Retinal pigment epithelial cell (primary cell): ENCODE measurements around the gene WASHC1.
"Not testable (repeated sequence)": the region's sequence is repeated elsewhere in the genome, so short reads cannot be mapped to it uniquely, and the experiment has no call there.

Source experiments
- DNase-seq: peaks from one replicate; pipeline ENCODE4 v3.0.0-alpha.2; 2010; ENCODE audit warnings: low read depth
- H3K4me3 ChIP-seq: 2 replicates; pipeline ENCODE4 v1.5.1; 2011; ENCODE audit warnings: mild to moderate bottlenecking, low read length, control low read depth, moderate library complexity

WASHC1 gene

GRCh38 chr9:29356-29755, at the start of gene WASHC1:
WASHC1 (minus strand) TSS chr9:29456; CDS start chr9:24999, 4,457 bp downstream.
- H3K4me3 ChIP-seq: peak within 1 kb of the TSS; percentile 35
- DNase-seq: not testable (repeated sequence)

- H3K4me3 ChIP-seq, DNase-seq: not testable (repeated sequence)
These were observed 49.1 kb upstream of the WASHC1 start for GRCh38 chr9:78333-78732.

- H3K4me3 ChIP-seq, DNase-seq: not testable (repeated sequence)
These were observed 47.1 kb upstream of the WASHC1 start for GRCh38 chr9:76389-76788.

GRCh38 chr9:73900-74525, 44.8 kb upstream of the WASHC1 start:
- H3K4me3 ChIP-seq: peak overlapping the region; percentile 51
- DNase-seq: not testable (repeated sequence)

- peak overlapping the region; percentile 51 for H3K4me3 ChIP-seq
- DNase-seq: not testable (repeated sequence)
These were observed 44.0 kb upstream of the WASHC1 start for GRCh38 chr9:73076-73899.

- H3K4me3 ChIP-seq, DNase-seq: not testable (repeated sequence)
These were observed 33.9 kb upstream of the WASHC1 start for GRCh38 chr9:63031-63629.

GRCh38 chr9:52678-53077, 23.4 kb upstream of the WASHC1 start:
- not testable (repeated sequence) for DNase-seq, H3K4me3 ChIP-seq

GRCh38 chr9:48190-48842, 19.1 kb upstream of the WASHC1 start:
- not testable (repeated sequence) for DNase-seq, H3K4me3 ChIP-seq

GRCh38 chr9:46639-47271, 17.5 kb upstream of the WASHC1 start:
- DNase-seq, H3K4me3 ChIP-seq: not testable (repeated sequence)

GRCh38 chr9:46164-46563, 16.9 kb upstream of the WASHC1 start:
- DNase-seq, H3K4me3 ChIP-seq: not testable (repeated sequence)

GRCh38 chr9:45180-45878, 16.1 kb upstream of the WASHC1 start:
- not testable (repeated sequence) for DNase-seq, H3K4me3 ChIP-seq

- H3K4me3 ChIP-seq, DNase-seq: not testable (repeated sequence)
These were observed 15.2 kb upstream of the WASHC1 start for GRCh38 chr9:44416-44815.

- not testable (repeated sequence) for DNase-seq, H3K4me3 ChIP-seq
These were observed 14.4 kb upstream of the WASHC1 start for GRCh38 chr9:43636-44035.

GRCh38 chr9:43116-43515, 13.9 kb upstream of the WASHC1 start:
- not testable (repeated sequence) for H3K4me3 ChIP-seq, DNase-seq

GRCh38 chr9:41819-42218, 12.6 kb upstream of the WASHC1 start:
- not testable (repeated sequence) for DNase-seq, H3K4me3 ChIP-seq

GRCh38 chr9:41261-41676, 12.0 kb upstream of the WASHC1 start:
- H3K4me3 ChIP-seq, DNase-seq: not testable (repeated sequence)

GRCh38 chr9:32308-32707, 3.1 kb upstream of the WASHC1 start:
- not testable (repeated sequence) for DNase-seq, H3K4me3 ChIP-seq

GRCh38 chr9:28775-29174, 481 bp downstream of the WASHC1 start:
- DNase-seq: not testable (repeated sequence)
- peak overlapping the region; percentile 35 for H3K4me3 ChIP-seq

- not testable (repeated sequence) for H3K4me3 ChIP-seq, DNase-seq
These were observed 7.6 kb downstream of the WASHC1 start for GRCh38 chr9:21621-22020.
